Esophagus squamous epithelium (tissue), 4 donors: ENCODE results near the gene CDC42BPA.

Experiments used
- CTCF ChIP-seq, 6 experiments: fragments of 450-650 bp in 4 of 6; fragments of 200-600 bp in 2 of 6; sonication (generic) in 2 of 6; IDR thresholded peaks; one replicate each; pipeline ENCODE4 v1.5.1; 2016 to 2019; ENCODE audit warnings: antibody characterized with exemption in 6 of 6, mild to moderate bottlenecking in 4 of 6, moderate library complexity in 4 of 6
- POLR2A ChIP-seq, 4 donors: fragments of 450-650 bp; IDR thresholded peaks; one replicate each; pipeline ENCODE4 v1.6.1; 2017; ENCODE audit warnings: antibody characterized with exemption in 4 of 4, mild to moderate bottlenecking in 4 of 4, moderate library complexity in 3 of 4

DNA sequence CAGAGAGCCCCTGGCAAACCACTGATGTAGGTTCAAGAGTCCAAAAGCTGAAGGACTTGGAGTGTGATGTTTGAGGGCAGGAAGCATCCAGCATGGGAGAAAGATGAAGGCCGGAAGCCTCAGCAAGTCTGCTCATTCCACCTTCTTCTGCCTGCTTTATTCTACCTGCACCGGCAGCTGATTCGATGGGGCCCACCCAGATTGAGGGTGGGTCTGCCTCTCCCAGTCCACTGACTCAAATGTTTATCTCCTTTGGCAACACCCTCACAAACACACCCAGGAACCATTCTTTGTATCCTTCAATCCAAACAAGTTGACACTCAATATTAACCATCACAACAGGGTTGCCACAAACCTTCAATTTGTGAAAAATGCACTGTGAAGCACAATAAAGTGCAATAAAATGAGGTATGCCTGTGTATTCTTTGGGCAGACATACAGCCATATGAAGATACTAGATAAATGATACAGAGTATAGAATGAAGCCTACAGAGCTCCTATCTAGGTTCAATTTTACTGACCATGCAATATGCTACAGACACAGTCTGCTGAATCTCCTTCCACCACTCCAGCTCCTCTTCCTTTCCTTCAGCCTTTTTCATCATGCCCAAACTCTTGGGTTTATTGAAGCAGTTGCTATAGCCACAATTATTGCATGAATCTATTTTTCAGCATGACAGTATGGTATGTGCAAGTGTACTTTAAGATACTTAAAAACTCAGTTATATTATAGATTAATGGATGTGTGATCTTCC, 24.0 kb upstream of the CDC42BPA start:
- TF ChIP-seq CTCF (IDR thresholded peaks at IDR 0.05) (no peak), POLR2A (IDR thresholded peaks at IDR 0.05) (no peak)
